Measurements from ENCODE around the gene L3MBTL3. TPM values are rescaled to one million over a fixed set of nuclear protein-coding genes. Genes with fewer than 3 reads are reported as not detected.

L3MBTL3 gene
- total RNA-seq, 1 donor from 2014 or later = 22.8 TPM

- H3K9me3 Mint-ChIP-seq (ENCODE audit: unreplicated experiment) = no peaks in the 10 kb centered on the region
- no peak overlapping the region for H3K27ac Mint-ChIP-seq (ENCODE audit: unreplicated experiment)
- H3K27me3 Mint-ChIP-seq (ENCODE audit: unreplicated experiment) = no peaks in the 10 kb centered on the region
- no peak for DNase-seq
- no peak overlapping the region for H3K4me3 Mint-ChIP-seq (ENCODE audit: unreplicated experiment)
- H3K36me3 Mint-ChIP-seq (ENCODE audit: unreplicated experiment) = no peaks in the 10 kb centered on the region
- TF ChIP-seq, protein P1, sequence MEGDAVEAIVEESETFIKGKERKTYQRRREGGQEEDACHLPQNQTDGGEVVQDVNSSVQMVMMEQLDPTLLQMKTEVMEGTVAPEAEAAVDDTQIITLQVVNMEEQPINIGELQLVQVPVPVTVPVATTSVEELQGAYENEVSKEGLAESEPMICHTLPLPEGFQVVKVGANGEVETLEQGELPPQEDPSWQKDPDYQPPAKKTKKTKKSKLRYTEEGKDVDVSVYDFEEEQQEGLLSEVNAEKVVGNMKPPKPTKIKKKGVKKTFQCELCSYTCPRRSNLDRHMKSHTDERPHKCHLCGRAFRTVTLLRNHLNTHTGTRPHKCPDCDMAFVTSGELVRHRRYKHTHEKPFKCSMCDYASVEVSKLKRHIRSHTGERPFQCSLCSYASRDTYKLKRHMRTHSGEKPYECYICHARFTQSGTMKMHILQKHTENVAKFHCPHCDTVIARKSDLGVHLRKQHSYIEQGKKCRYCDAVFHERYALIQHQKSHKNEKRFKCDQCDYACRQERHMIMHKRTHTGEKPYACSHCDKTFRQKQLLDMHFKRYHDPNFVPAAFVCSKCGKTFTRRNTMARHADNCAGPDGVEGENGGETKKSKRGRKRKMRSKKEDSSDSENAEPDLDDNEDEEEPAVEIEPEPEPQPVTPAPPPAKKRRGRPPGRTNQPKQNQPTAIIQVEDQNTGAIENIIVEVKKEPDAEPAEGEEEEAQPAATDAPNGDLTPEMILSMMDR (IDR thresholded peaks at IDR 0.05; ENCODE audit: partially characterized antibody, unreplicated experiment) = no peak
- H3K4me1 Mint-ChIP-seq (ENCODE audit: low read depth, unreplicated experiment) = peaks cover 2% of the 10 kb centered on the region
These were observed 119.9 kb downstream of the L3MBTL3 start for GRCh38 chr6:130138116-130138908.

- no peak for DNase-seq
- Mint-ChIP-seq H3K9me3 (ENCODE audit: unreplicated experiment) (no peaks in the 10 kb centered on the region), H3K27ac (ENCODE audit: unreplicated experiment) (no peak overlapping the region), H3K27me3 (ENCODE audit: unreplicated experiment) (no peaks in the 10 kb centered on the region), H3K4me1 (ENCODE audit: low read depth, unreplicated experiment) (peaks cover 2% of the 10 kb centered on the region), H3K36me3 (ENCODE audit: unreplicated experiment) (no peaks in the 10 kb centered on the region), H3K4me3 (ENCODE audit: unreplicated experiment) (no peak overlapping the region)
- TF ChIP-seq, protein P1 (IDR thresholded peaks at IDR 0.05; ENCODE audit: partially characterized antibody, unreplicated experiment) = no peak
These were observed 120.5 kb downstream of the L3MBTL3 start for GRCh38 chr6:130138909-130139242.

- no peaks in the 10 kb centered on the region for H3K36me3 Mint-ChIP-seq (ENCODE audit: unreplicated experiment)
- TF ChIP-seq, protein P1 (IDR thresholded peaks at IDR 0.05; ENCODE audit: partially characterized antibody, unreplicated experiment) = no peak
- H3K9me3 Mint-ChIP-seq (ENCODE audit: unreplicated experiment) = no peaks in the 10 kb centered on the region
- H3K4me3 Mint-ChIP-seq (ENCODE audit: unreplicated experiment) = no peak overlapping the region
- H3K4me1 Mint-ChIP-seq (ENCODE audit: low read depth, unreplicated experiment) = peaks cover 2% of the 10 kb centered on the region
- no peak for DNase-seq
- H3K27ac Mint-ChIP-seq (ENCODE audit: unreplicated experiment) = no peak overlapping the region
- no peaks in the 10 kb centered on the region for H3K27me3 Mint-ChIP-seq (ENCODE audit: unreplicated experiment)
These were observed 121.7 kb downstream of the L3MBTL3 start for GRCh38 chr6:130140084-130140483.

DNA sequence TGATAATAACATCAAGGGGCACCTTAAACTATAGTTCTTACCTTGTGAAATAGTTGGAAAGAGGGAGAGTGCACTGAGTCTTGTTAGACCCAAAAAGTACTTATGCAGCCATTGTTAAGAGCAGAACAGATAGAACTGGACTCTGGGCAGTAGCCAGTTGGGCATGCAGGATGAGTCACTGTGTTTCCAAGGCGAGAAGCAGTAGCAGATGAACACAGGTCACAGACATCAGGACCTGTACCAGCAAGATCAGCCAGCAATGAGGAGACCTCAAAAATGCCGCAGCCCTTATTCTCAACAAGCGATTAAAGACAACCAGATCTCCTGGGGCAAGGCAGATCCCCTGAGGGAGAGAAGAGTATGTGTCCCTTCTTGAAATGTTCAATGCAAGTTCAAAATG, 125.3 kb downstream of the L3MBTL3 start:
- Mint-ChIP-seq H3K9me3 (ENCODE audit: unreplicated experiment) (no peaks in the 10 kb centered on the region), H3K27me3 (ENCODE audit: unreplicated experiment) (no peaks in the 10 kb centered on the region), H3K4me1 (ENCODE audit: low read depth, unreplicated experiment) (peaks cover 2% of the 10 kb centered on the region), H3K36me3 (ENCODE audit: unreplicated experiment) (no peaks in the 10 kb centered on the region), H3K4me3 (ENCODE audit: unreplicated experiment) (no peak overlapping the region), H3K27ac (ENCODE audit: unreplicated experiment) (no peak overlapping the region)
- TF ChIP-seq, protein P1 (IDR thresholded peaks at IDR 0.05; ENCODE audit: partially characterized antibody, unreplicated experiment) = no peak
- no peak for DNase-seq

DNA sequence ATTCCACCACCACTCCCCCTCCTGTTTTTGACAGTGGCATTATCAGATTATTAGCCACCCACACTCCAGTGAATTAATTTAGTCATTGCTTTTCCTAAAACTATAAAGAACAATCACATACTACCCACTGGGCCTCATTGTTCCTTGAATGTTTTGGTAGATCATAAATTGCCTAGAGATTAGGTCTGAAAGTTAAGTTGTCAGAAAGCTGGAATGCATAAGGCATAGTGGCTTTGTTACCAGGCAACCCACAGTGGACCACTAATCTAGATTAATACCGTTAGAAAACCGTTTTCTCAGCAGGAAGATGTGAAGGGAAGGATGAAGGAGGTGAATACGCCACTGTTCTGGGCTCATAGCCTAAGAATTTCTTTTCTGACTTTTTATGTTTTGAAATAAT, 128.7 kb downstream of the L3MBTL3 start:
- H3K27me3 Mint-ChIP-seq (ENCODE audit: unreplicated experiment) = no peaks in the 10 kb centered on the region
- no peak overlapping the region for H3K27ac Mint-ChIP-seq (ENCODE audit: unreplicated experiment)
- TF ChIP-seq, protein P1 (IDR thresholded peaks at IDR 0.05; ENCODE audit: partially characterized antibody, unreplicated experiment) = no peak
- no peaks in the 10 kb centered on the region for H3K9me3 Mint-ChIP-seq (ENCODE audit: unreplicated experiment)
- no peak for DNase-seq
- H3K4me1 Mint-ChIP-seq (ENCODE audit: low read depth, unreplicated experiment) = no peaks in the 10 kb centered on the region
- H3K4me3 Mint-ChIP-seq (ENCODE audit: unreplicated experiment) = no peak overlapping the region
- H3K36me3 Mint-ChIP-seq (ENCODE audit: unreplicated experiment) = no peaks in the 10 kb centered on the region

Data from glutamatergic neuron (in vitro differentiated cells).